Measurements from ENCODE around the gene SMARCD1. TPM values are rescaled to one million over a fixed set of nuclear protein-coding genes. Genes with fewer than 3 reads are reported as not detected.
A peak's percentile ranks its signal among the peaks of the same experiment; 100 is the strongest.

SMARCD1 gene
- total RNA-seq, 2 experiments from 2014 or later, result 47.3 to 55.1 TPM

DNA sequence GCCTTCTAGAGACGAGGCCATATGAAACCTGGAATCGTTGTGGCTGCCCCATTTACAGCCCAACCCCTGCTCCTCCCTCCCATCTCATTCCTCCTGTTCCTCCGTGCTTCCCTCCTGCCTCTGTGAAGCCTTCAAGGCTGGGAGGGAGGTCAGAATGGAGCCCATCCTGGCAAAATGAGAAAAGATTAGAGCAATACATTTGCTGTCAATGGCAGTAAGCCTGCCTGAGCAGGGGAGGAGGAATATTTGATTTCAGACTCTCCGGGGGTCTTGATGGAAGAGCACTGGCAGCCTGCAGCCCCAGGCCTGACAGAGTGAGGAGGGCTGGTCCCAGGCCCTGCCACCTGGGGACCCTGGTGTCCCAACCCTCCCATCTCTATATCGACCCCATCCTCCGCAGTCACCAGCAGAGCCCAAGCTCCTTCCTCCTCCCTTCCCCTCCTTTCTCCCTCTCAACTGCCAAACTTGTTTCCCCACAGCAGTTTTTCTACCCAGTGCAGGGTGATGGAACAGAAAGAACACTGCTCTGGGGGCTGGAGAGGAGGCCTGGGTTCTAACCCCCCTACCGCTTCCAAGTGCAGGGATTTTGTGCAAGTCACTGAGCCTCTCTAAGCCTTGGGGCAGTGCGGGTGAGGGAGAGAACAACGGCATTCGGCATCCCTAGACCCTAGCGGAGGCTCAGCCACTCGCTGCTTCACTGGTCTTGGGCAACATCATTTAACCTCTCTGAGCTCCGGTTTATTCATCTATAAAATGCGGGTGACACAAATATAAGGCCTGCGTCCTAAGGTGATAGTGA, 43.9 kb upstream of the SMARCD1 start:
- no peaks in the 10 kb centered on the region for H3K9me3 Mint-ChIP-seq
- CTCF ChIA-PET, result interaction anchor here (1.3 to 10.4 kb wide), 4 partner anchors 12 to 74 kb away, joined by 4 to 299 read pairs (median 79); no protein-coding TSS in a partner anchor
- DNase-seq (no peak), ATAC-seq (no peak)
- POLR2A ChIA-PET, result interaction anchor here (1.4 to 3.2 kb wide), 2 partner anchors 16 to 96 kb away, joined by 3 to 11 read pairs; partner anchors contain the start of gene RACGAP1
- peaks cover 20% of the 10 kb centered on the region for H3K4me1 Mint-ChIP-seq (ENCODE audit: low read depth)
- TF ChIP-seq, protein P1, sequence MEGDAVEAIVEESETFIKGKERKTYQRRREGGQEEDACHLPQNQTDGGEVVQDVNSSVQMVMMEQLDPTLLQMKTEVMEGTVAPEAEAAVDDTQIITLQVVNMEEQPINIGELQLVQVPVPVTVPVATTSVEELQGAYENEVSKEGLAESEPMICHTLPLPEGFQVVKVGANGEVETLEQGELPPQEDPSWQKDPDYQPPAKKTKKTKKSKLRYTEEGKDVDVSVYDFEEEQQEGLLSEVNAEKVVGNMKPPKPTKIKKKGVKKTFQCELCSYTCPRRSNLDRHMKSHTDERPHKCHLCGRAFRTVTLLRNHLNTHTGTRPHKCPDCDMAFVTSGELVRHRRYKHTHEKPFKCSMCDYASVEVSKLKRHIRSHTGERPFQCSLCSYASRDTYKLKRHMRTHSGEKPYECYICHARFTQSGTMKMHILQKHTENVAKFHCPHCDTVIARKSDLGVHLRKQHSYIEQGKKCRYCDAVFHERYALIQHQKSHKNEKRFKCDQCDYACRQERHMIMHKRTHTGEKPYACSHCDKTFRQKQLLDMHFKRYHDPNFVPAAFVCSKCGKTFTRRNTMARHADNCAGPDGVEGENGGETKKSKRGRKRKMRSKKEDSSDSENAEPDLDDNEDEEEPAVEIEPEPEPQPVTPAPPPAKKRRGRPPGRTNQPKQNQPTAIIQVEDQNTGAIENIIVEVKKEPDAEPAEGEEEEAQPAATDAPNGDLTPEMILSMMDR (IDR thresholded peaks at IDR 0.05), result no peak
- intact Hi-C loops (cut with micrococcal nuclease), result no loop called here
- H3K4me3 Mint-ChIP-seq, result no peak overlapping the region
- peaks cover 2% of the 10 kb centered on the region for H3K27me3 Mint-ChIP-seq
- no peak overlapping the region for H3K27ac Mint-ChIP-seq
- H3K36me3 Mint-ChIP-seq (ENCODE audit: low read depth), result no peaks in the 10 kb centered on the region

DNA sequence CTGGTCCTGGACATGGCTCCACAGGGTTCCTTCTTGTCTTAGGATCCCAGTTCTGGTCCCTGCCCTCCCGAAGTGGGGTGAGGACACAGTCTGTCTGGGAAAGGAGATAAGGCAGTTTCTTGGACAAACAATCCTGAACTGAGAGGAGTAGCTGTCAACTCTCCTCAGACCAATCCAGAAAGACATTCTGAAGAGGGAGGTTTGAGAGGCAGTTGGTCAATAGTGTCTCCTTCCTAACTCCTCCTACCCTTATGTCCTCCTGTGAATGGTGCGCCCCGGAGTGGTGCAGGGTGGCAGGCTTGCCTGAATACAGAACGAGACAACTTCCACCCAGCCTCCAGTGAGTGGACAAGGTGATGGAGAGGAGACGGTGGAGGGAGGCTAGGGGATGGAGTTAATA, 43.2 kb upstream of the SMARCD1 start:
- H3K4me3 Mint-ChIP-seq, result no peak overlapping the region
- intact Hi-C loops (cut with micrococcal nuclease), result no loop called here
- POLR2A ChIA-PET, result interaction anchor here (3.2 kb wide), 1 partner anchor 16 kb away, joined by 11 read pairs; the partner anchor contains the start of gene RACGAP1
- H3K27me3 Mint-ChIP-seq, result no peaks in the 10 kb centered on the region
- CTCF ChIA-PET, result interaction anchor here (1.3 to 10.4 kb wide), 4 partner anchors 13 to 175 kb away, joined by 4 to 299 read pairs (median 64); no protein-coding TSS in a partner anchor
- H3K9me3 Mint-ChIP-seq, result no peaks in the 10 kb centered on the region
- ATAC-seq, result no peak
- TF ChIP-seq, protein P1 (IDR thresholded peaks at IDR 0.05), result no peak
- H3K4me1 Mint-ChIP-seq (ENCODE audit: low read depth), result peaks cover 20% of the 10 kb centered on the region
- H3K27ac Mint-ChIP-seq, result no peak overlapping the region
- H3K36me3 Mint-ChIP-seq (ENCODE audit: low read depth), result no peaks in the 10 kb centered on the region
- no peak for DNase-seq

DNA sequence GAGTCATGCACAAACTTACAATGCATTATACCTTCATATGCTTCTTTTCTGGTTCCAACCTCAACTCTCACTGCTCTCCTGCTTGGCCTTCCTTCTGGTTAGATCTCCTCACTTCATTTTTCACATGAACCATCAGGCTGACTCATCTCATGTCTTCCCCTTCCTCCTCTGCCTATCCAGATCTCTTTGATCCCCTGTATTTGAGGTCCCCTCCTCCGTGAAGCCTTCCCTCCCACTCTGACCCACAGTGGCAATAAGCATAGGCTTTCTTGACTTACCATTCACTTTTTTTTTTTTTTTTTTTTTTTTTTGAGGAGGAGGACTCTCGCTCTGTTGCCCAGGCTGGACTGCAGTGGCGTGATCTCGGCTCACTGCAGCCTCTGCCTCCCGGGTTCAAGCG, 42.4 kb upstream of the SMARCD1 start:
- Mint-ChIP-seq H3K27me3 (no peaks in the 10 kb centered on the region), H3K4me1 (ENCODE audit: low read depth) (peaks cover 20% of the 10 kb centered on the region), H3K36me3 (ENCODE audit: low read depth) (no peaks in the 10 kb centered on the region), H3K27ac (peak overlapping the region; percentile 9), H3K4me3 (no peak overlapping the region), H3K9me3 (no peaks in the 10 kb centered on the region)
- CTCF ChIA-PET, result interaction anchor here (1.6 to 10.4 kb wide), 4 partner anchors 13 to 175 kb away, joined by 5 to 299 read pairs (median 12); no protein-coding TSS in a partner anchor
- DNase-seq, result peak; percentile 35
- POLR2A ChIA-PET, result interaction anchor here (0.9 to 3.2 kb wide), 2 partner anchors 17 to 18 kb away, joined by 3 to 11 read pairs; partner anchors contain the start of gene RACGAP1
- ATAC-seq, result peak; percentile 59
- intact Hi-C loops (cut with micrococcal nuclease), result no loop called here
- TF ChIP-seq, protein P1 (IDR thresholded peaks at IDR 0.05), result no peak

DNA sequence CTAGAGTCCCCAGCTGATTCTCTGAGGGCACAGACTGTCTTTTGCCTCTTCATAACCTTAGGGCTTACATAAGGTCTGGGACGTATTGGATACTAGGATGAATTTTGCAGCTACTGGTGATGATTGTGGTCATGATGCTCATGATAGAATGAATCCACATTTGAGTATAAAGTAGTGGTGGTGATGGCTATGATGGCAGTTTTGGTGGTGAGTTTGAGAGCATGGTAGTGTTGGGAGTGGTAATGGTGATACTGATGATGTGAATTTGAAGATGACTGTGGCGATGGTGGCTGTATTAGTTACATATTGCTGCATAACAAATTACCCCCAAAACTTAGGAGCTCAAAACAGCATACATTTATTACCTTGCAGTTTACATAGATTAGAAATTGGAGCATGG, 41.8 kb upstream of the SMARCD1 start:
- ATAC-seq (no peak), DNase-seq (no peak)
- ChIA-PET POLR2A (interaction anchor here (0.9 to 3.2 kb wide), 3 partner anchors 13 to 18 kb away, joined by 3 to 11 read pairs (median 3); partner anchors contain the start of gene RACGAP1), CTCF (interaction anchor here (1.0 to 10.4 kb wide), 5 partner anchors 13 to 176 kb away, joined by 3 to 299 read pairs (median 5); no protein-coding TSS in a partner anchor)
- no peaks in the 10 kb centered on the region for H3K9me3 Mint-ChIP-seq
- intact Hi-C loops (cut with micrococcal nuclease), result no loop called here
- peaks cover 20% of the 10 kb centered on the region for H3K4me1 Mint-ChIP-seq (ENCODE audit: low read depth)
- TF ChIP-seq, protein P1 (IDR thresholded peaks at IDR 0.05), result no peak
- H3K27me3 Mint-ChIP-seq, result no peaks in the 10 kb centered on the region
- no peaks in the 10 kb centered on the region for H3K36me3 Mint-ChIP-seq (ENCODE audit: low read depth)
- no peak overlapping the region for H3K4me3 Mint-ChIP-seq
- H3K27ac Mint-ChIP-seq, result peak overlapping the region; percentile 6
